Ovary (tissue), 3 donors: Measurements from ENCODE around the gene GPX3.

ENCODE experiments used
- CTCF ChIP-seq, 3 donors: fragments of 450-650 bp in 2 of 3; fragments of 200-600 bp in 1 of 3; IDR thresholded peaks; one replicate each; pipeline versions ENCODE4 v1.5.1 to v1.8.0; 2016 to 2022; ENCODE audit warnings: antibody characterized with exemption in 3 of 3, mild to moderate bottlenecking in 1 of 3
- EP300 ChIP-seq: sonication (generic); formaldehyde crosslinking; IDR thresholded peaks from one replicate; pipeline ENCODE4 v1.6.1; 2017; ENCODE audit warnings: antibody characterized with exemption
- donor health status: DM: no; HTN: no; CAD: no.

- no peak for TF ChIP-seq CTCF (IDR thresholded peaks at IDR 0.05)
- no peak for TF ChIP-seq EP300
Measured at GRCh38 chr5:151022511-151023018, 2.2 kb downstream of the GPX3 start.
